Stimulated activated CD8-positive, alpha-beta memory T cell treated with anti-CD3 and anti-CD28 coated beads, Interleukin-12 subunit alpha, Interleukin-12 subunit beta, amount 100 ng/mL, for 24 hours (primary cell): ENCODE results near the gene AKR7A3.
"Not testable (repeated sequence)": the region's sequence is repeated elsewhere in the genome, so short reads cannot be mapped to it uniquely, and the experiment has no call there.

Experiments
- DNase-seq: peaks from one replicate; pipeline ENCODE4 v3.0.0-alpha.2; 2020; ENCODE audit errors: extremely low read depth

The AKR7A3 gene

GRCh38 chr1:19319196-19319595 lies 30.6 kb upstream of the AKR7A3 start:
- DNase-seq, result no peak

GRCh38 chr1:19317126-19317910 lies 28.7 kb upstream of the AKR7A3 start:
- no peak for DNase-seq

GRCh38 chr1:19315378-19316198 lies 27.0 kb upstream of the AKR7A3 start:
- DNase-seq, result no peak

- DNase-seq, result no peak
These were observed 25.7 kb upstream of the AKR7A3 start for GRCh38 chr1:19313961-19314882.

GRCh38 chr1:19313636-19313959 lies 25.0 kb upstream of the AKR7A3 start:
- no peak for DNase-seq

- no peak for DNase-seq
These were observed 24.4 kb upstream of the AKR7A3 start for GRCh38 chr1:19312782-19313635.

- DNase-seq, result peak; percentile 71
These were observed 23.6 kb upstream of the AKR7A3 start, which contains the start of the genes AKR7A2 and SLC66A1 for GRCh38 chr1:19311931-19312781. Gene AKR7A2, minus strand, starts transcription at chr1:19312144. Its CDS starts 20 bp downstream, at chr1:19312124. Gene SLC66A1, plus strand, starts transcription at chr1:19312326. Its CDS starts 5,352 bp downstream, at chr1:19317678.

GRCh38 chr1:19311503-19311930 lies 22.9 kb upstream of the AKR7A3 start:
- DNase-seq, result no peak

- no peak for DNase-seq
These were observed 22.3 kb upstream of the AKR7A3 start for GRCh38 chr1:19310720-19311502.

GRCh38 chr1:19310061-19310460 lies 21.5 kb upstream of the AKR7A3 start:
- DNase-seq, result no peak

- no peak for DNase-seq
These were observed 20.7 kb upstream of the AKR7A3 start for GRCh38 chr1:19309123-19309813.

- DNase-seq, result no peak
These were observed 19.9 kb upstream of the AKR7A3 start for GRCh38 chr1:19308509-19308907.

- DNase-seq, result no peak
These were observed 19.4 kb upstream of the AKR7A3 start for GRCh38 chr1:19307794-19308508.

- no peak for DNase-seq
These were observed 18.4 kb upstream of the AKR7A3 start for GRCh38 chr1:19306941-19307340.

- DNase-seq, result no peak
These were observed 17.3 kb upstream of the AKR7A3 start for GRCh38 chr1:19305880-19306279.

- not testable (repeated sequence) for DNase-seq
These were observed 15.5 kb upstream of the AKR7A3 start for GRCh38 chr1:19304081-19304480.

GRCh38 chr1:19300211-19300610 lies 11.6 kb upstream of the AKR7A3 start:
- DNase-seq, result no peak

- no peak for DNase-seq
These were observed 6.1 kb upstream of the AKR7A3 start for GRCh38 chr1:19294638-19295037.
